ENCODE data around the gene FOXL1. TPM values are rescaled to one million over a fixed set of nuclear protein-coding genes. Genes with fewer than 3 reads are reported as not detected.

Gene FOXL1
- total RNA-seq, 1 experiment from 2014 or later: 7.5 TPM

DNA sequence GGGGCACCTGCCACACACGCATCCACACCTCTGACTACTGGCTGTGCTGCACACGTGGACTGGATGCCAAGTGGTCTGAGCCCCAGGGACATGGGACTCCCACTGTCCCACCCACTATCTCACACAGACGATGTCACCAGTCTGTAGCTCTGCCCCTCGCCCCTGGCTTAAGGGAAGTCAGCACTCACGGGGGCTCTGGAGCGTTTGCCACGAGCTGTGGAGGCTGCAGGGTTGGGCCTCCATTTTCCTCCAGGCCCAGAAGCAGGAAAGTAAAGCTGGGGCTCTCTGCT, 45.9 kb upstream of the FOXL1 start:
- Histone ChIP-seq H3K9me3 (ENCODE audit: control insufficient read depth in 1 of 2, insufficient read depth in 1 of 2, low read depth in 1 of 2, low read length in 2 of 2) (no peaks in the 10 kb centered on the region), H3K4me3 (replicated peaks in 1 of 2; ENCODE audit: low read depth in 1 of 2, low read length in 2 of 2) (no peak overlapping the region), H3K36me3 (ENCODE audit: control insufficient read depth in 1 of 2, insufficient read depth in 2 of 2, low read length in 2 of 2) (peaks cover under 1 to 10% of the 10 kb centered on the region in 2 experiments; a peak in 2 of 4 replicates), H3K4me1 (ENCODE audit: control insufficient read depth in 1 of 2, insufficient read depth in 2 of 2, low read length in 2 of 2) (peaks cover 0 to 8% of the 10 kb centered on the region in 2 experiments; a peak in 1 of 4 replicates), H3K9ac (ENCODE audit: low read length) (no peak overlapping the region), H3K4me2 (ENCODE audit: low read length) (no peak overlapping the region), H3K27me3 (ENCODE audit: insufficient read depth, low read length) (no peaks in the 10 kb centered on the region), H4K20me1 (ENCODE audit: insufficient read depth) (no peaks in the 10 kb centered on the region), H3K9me2 (ENCODE audit: insufficient read depth) (no peaks in the 10 kb centered on the region), H2AFZ (ENCODE audit: low read depth, low read length, poor library complexity, severe bottlenecking) (no peak overlapping the region), H3K79me2 (ENCODE audit: insufficient read depth, low read length) (no peaks in the 10 kb centered on the region), H3K27ac (ENCODE audit: low read depth, low read length) (no peak overlapping the region)
- DNase-seq (ENCODE audit: low read depth, low spot score) (no peak), ATAC-seq (no peak)
- BruUV-seq (replicated peaks): no TSS peak
- POLR2A ChIA-PET: no interaction called here
- TF ChIP-seq EZH2 (IDR thresholded peaks at IDR 0.05) (no peak), YY1 (IDR thresholded peaks at IDR 0.05; ENCODE audit: extremely low read depth, insufficient replicate concordance, low read depth, low read length) (no peak), ZFX (IDR thresholded peaks at IDR 0.05) (no peak), EGR1 (IDR thresholded peaks at IDR 0.05; ENCODE audit: low read depth) (no peak), CEBPB (IDR thresholded peaks at IDR 0.05; ENCODE audit: low read depth) (no peak), ZNF274 (IDR thresholded peaks at IDR 0.05; ENCODE audit: low read depth, low read length) (no peak), RAD21 (IDR thresholded peaks at IDR 0.05; ENCODE audit: low read depth) (no peak), EZH2phosphoT487 (IDR thresholded peaks at IDR 0.05; ENCODE audit: borderline replicate concordance) (no peak), FOSL1 (IDR thresholded peaks at IDR 0.05; ENCODE audit: low read depth) (no peak), POLR2A (IDR thresholded peaks at IDR 0.05; ENCODE audit: borderline replicate concordance, extremely low read depth, insufficient read depth, insufficient read length) (no peak), CBX3 (IDR thresholded peaks at IDR 0.05; ENCODE audit: low read depth) (no peak), TCF7L2 (IDR thresholded peaks at IDR 0.05; ENCODE audit: borderline replicate concordance, extremely low read depth, insufficient read depth, insufficient read length) (no peak)
- TF ChIP-seq, protein P1, sequence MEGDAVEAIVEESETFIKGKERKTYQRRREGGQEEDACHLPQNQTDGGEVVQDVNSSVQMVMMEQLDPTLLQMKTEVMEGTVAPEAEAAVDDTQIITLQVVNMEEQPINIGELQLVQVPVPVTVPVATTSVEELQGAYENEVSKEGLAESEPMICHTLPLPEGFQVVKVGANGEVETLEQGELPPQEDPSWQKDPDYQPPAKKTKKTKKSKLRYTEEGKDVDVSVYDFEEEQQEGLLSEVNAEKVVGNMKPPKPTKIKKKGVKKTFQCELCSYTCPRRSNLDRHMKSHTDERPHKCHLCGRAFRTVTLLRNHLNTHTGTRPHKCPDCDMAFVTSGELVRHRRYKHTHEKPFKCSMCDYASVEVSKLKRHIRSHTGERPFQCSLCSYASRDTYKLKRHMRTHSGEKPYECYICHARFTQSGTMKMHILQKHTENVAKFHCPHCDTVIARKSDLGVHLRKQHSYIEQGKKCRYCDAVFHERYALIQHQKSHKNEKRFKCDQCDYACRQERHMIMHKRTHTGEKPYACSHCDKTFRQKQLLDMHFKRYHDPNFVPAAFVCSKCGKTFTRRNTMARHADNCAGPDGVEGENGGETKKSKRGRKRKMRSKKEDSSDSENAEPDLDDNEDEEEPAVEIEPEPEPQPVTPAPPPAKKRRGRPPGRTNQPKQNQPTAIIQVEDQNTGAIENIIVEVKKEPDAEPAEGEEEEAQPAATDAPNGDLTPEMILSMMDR (IDR thresholded peaks at IDR 0.05 in 2 of 3, conservative IDR thresholded peaks at IDR 0.05 in 1 of 3; ENCODE audit: borderline replicate concordance in 1 of 3, insufficient read depth in 1 of 3, low read depth in 2 of 3, low read length in 2 of 3): no peak
- TF ChIP-seq, protein P2, sequence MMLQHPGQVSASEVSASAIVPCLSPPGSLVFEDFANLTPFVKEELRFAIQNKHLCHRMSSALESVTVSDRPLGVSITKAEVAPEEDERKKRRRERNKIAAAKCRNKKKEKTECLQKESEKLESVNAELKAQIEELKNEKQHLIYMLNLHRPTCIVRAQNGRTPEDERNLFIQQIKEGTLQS (IDR thresholded peaks at IDR 0.05): no peak
- RAD21 ChIA-PET (ENCODE audit: low non-redundant PET in 1 of 2, low total read pairs in 2 of 2, uncharacterized antibody in 2 of 2, unreplicated experiment in 2 of 2): no interaction called here
- CTCF ChIA-PET: no interaction called here
- intact Hi-C loops (cut with micrococcal nuclease): no loop called here

Measured in HCT116 (cell line).